Stimulated activated CD4-positive, alpha-beta T cell treated with anti-CD3 and anti-CD28 coated beads, Interleukin-2, amount 100 ng/mL, for 4 hours (primary cell): Measurements from ENCODE around the gene EVC2.

Experiments used
- DNase-seq: peaks from one replicate; pipeline ENCODE4 v3.0.0-alpha.2; 2020; ENCODE audit warnings: low read depth

The EVC2 gene

DNA sequence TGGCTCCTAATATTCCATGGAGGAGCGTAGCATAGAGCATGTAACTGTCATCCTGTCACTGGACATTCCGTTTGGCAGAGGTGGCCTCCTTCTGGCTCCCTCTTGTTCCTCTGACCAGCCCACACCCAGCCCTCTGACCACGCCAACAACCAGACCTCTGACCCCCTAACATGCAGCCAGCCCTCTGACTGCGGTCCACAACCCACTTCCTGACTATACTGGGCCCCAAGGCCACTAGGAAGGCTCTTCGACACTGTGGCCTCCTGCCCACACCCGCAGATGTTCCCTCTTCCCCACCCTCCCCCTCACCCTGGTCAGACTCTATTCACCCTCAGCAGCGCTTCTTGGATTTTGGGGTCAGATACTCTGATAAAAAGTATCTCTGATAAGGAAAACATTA, 141.4 kb downstream of the EVC2 start:
- no peak for DNase-seq

DNA sequence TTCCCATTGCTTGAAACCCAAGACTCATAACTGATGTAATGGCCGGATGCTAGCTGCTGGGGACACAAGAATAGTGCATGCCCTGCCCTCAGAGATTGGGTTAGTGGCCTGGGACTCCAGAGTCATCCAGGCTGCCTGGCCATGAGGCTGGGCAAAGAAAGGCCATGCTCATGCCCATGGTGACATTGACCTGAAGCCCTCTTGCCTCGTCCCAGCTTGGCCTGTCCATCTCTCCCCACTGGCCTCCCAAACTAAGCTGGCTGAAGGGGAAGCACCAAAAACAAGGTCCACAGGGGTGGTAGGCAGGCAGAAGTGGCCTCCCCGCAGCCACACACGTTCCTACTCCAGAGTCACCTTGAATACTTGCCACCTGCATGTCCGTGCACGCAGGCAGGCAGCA, 141.8 kb downstream of the EVC2 start:
- DNase-seq, result no peak

DNA sequence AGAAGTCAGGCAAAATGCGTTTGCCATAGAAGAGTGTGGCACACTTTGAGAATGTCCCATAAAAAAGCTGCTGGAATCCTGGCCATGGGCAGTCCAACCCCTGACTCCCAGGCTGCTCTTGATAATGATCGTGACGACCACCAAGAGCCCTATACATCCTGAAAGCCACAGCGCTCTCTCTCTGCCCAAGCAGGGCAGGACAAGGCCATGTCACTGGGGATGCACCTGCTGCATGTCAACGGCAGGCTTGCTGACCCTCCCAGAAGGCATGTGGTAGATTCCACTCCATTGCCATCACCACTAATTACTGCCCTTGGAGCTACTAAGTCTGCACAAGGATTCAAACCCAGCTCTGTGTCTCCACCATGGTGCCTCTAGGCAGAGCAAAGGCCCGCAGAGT, 144.5 kb downstream of the EVC2 start:
- DNase-seq, result no peak

DNA sequence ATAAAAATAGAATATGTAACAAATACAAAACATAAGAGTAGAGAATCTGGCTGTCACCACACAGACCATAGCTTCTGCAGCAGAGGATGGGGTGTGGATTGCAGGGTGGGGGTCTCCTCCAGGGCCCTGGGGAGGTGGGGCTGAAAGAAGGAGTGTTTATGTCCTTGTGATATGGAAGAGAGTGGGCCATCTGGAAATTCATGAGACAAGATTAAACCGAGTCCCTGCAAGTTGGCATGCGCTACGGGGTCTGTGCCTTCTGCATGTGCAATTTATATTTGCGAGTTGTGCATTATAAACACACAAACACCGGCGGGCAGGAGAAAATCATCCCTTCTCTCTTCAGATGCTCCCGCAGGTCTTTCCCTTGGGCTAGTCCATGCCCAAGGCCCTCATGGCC, 145.9 kb downstream of the EVC2 start:
- DNase-seq, result no peak

DNA sequence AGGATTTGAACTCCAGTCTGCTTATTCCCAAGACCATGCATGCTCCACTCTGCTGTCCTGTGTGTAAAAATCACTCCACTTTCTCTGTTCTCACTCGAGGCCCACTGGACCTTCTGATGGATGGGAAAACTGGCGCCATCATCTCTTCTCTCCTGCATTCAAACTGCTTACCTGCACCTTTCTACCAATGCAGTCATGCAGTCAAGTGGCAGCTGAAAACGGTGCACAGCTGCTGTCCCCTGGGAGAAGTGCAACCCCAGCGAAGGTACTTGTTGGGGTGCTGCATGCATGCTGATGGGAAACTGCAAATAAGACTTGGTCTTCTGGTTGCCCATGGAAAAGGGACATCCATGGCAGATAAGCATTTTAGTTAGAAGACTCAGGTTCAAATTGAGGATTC, 147.1 kb downstream of the EVC2 start:
- DNase-seq, result no peak

DNA sequence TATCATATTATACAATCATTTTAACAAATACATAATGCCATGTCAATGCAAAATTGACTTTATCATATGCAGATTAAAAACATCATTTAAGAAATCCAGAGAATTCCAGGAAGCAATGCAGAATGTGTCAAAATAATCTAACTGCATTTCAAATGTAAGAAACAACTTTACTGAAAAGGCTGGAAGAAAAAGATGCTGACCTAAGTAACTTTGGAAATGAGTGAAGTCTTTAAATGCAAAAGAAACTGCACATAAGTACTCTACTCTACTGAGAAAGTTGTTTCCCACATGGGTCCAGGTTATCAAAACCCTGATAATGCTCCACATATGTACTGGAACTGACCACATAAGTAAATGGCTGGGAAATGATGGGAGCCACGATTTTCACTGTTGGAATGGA, 149.9 kb downstream of the EVC2 start:
- DNase-seq, result no peak

DNA sequence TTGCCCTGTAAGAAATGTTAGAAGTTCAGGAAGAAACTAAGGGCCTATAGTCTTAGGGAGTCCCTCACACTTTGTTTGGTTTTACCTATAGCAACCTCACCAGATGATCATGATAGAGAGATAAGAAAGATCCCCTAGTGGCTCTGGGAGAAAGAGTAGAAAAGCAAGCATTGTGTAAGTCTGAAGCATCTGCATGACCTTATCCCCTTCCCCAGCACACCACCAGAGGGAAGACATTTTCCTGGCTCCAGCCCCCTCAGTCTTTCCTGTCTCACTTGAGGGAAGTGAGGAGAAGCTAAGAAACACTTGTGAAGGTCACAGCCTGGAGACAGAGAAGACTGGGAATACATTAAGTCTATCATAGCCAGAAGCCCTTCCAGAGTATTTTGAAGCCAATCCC, 154.0 kb downstream of the EVC2 start:
- DNase-seq, result no peak

DNA sequence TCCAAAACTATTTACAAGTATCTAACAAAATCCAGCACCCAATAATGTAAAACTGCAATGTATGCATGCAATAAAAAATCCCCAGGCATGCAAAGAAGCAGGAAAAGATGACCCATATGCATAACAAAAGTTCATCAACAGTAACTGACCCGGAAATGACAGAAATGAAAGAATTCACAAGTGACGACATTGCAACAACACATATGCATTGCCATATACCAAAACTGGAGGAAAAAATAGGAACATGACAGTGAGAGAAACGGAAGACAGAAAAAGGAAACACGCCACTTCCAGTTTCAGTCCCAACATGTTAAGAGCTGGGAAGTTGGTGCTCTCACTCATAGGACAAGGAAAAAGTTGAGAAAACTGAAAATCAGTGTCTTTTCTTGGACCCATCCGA, 154.6 kb downstream of the EVC2 start:
- no peak for DNase-seq

DNA sequence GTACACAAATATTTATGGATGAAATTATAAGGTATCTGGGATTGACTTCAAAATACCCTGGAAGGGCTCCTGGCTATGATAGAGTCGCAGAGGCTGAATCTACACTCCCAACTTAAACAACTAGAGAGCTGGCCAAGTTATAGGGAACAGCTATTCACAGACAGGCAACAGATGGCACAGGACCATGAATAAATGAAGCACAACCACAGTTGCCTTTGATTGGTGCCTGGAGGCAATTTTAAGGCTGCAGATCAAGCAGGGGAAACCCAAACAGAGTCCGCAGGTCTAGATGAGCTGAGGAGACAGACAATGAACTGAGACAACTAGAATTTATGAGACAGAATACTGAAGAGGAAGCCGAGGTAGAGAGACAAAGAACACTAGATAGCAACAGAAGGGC, 155.9 kb downstream of the EVC2 start:
- no peak for DNase-seq

DNA sequence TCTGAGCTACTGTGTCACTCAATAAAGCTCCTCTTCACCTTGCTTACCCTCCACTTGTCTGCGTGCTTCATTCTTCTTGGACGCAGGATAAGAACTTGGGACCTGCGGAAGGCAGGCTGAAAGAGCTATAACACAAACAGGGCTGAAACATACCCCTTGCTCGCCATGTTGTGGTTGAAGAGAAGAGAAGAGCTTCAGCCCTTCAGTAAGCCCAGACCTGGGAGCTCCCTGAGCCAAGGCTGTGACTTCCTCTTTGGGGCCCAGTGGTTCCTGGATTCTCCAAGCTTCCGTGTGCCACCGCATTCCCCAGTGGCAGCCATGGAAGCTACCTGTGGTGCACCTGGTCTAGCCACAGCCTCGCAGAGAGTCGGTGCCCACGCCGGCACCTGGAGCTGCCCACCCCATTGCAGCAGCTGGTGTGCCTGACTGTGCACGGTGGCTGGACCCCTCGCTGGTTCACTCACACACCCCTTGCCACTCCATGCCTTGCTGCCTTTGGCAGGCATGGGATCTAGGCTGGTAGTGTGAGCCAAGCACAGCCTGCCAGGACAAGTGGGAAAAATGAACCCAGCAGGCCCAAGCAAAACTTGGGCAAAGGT, 160.6 kb downstream of the EVC2 start:
- no peak for DNase-seq

DNA sequence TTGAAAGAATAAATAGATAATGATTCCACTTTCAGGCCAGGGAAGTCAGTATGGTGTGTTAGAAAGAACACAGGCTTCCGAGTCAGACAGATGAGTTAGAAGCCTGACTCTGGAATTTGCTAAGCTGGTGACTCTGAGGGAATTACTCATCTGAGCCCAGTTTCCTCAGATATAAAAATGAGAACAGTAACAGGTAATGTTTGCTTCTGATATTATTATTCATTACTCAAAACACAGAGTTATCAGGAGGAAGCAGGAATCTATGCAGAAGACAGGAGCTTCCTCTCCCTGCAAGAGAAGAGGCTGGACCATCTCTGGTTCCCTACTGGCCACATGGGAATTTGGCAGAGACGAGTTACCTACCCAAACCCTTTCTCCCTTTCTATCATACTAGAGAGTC, 163.1 kb downstream of the EVC2 start:
- DNase-seq, result no peak

DNA sequence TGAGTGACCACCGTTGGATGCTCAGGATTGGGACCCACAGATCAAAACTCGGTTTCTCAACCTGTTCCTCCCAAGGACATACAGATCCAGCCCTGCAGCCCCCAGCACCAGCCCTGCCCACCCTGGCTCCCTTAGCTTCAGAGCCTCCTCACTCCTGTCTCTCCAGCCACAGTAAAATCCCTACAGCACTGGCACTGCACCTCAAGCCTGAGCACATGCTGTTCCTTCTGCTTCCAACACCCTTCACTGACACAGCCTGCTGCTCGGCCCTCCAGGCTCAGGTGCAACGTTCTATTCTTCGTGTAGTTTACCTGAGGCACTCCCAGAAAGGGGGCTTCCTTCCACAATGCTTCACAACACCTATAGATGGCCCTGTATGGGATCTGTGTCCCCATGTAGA, 163.6 kb downstream of the EVC2 start:
- no peak for DNase-seq

DNA sequence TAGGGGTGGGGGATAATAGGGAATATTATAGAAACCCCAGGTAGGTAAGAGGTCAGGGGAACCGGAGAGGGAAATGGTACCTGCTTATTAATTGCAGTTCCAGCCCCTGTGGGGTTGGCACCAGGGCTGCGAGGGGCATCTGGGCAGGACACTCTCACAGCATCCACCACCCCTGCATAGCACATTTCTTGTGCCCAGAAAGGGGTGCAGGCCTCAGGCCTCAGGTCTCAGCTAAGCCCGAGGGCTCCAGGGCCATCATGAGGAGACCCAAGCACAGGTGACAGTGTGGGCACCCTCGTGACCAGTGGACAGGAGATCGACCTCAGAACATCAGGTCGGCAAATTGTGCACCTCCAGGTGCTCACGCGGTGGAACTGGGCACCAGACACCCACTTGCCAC, 164.7 kb downstream of the EVC2 start:
- no peak for DNase-seq

DNA sequence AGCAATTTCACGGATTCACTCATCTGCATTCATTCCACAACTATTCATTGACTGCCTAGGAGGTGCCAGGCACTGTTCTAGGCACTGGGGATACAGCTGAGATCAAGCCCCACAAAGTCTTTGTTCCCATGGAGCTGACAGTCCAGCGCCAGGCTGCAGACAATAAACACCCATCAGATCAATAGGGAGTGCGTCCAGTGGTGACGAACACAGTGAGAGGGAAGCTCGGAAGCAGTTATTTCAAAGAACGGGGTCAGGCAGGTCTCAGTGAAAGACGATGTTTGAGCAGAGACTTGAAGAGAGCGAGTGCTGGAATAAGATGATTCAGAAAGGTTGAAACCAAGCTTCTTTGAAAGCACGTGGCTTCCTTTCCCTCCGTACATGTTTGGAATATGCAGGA, 167.2 kb downstream of the EVC2 start:
- no peak for DNase-seq

DNA sequence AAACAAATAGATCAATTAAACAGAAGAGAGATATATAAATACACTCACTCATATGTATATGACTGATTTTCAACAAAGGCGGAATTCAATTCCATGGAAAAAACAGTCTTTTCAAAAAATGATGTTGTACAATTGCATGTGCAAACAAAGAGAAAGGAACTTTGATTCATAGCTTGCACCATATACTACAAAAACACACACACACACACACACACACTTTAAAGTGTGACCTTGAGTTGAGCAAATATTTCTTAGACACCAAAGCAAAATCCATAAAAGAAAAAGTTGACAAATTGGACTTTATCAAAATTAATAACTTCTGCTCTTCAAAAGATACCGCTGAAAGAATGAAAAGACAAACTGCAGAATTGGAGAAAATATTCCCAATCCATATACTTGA, 168.8 kb downstream of the EVC2 start:
- DNase-seq, result no peak

DNA sequence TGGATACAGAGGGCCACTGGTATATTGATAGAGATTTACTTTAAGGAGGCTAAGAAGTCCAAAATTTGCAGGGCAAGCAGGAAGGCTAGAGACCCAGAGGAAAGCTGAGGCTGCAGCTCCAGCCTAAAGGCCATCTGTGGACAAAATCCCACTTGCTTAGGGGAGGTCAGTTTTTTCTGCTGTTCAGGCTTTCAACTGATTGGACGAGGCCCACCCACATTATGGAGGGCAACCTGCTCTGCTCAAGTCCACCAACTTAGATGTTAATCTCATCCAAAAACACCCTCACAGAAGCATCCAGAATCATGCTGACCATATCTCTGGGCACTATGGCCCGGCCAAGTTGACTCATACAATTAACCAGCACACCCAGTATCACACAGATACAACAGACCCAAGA, 176.3 kb downstream of the EVC2 start:
- DNase-seq, result no peak

DNA sequence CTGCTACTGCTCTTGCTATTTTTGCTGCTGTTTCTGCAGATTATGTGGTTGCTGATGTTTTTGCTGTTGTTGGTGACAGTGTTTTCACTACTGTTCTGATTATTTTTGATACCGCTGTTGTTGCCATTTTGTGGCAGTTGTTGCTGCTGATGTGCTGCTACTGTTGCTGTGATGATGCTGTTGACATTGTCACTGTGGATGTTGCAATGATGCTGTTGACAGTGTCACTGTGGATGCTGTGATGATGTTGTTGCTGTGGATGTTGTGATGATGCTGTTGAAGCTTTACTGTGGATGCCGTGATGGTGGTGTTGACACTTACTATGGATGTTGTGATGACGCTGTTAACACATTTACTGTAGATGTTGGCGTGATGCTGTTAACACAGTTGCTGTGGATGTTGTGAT, 180.3 kb downstream of the EVC2 start:
- DNase-seq, result no peak

DNA sequence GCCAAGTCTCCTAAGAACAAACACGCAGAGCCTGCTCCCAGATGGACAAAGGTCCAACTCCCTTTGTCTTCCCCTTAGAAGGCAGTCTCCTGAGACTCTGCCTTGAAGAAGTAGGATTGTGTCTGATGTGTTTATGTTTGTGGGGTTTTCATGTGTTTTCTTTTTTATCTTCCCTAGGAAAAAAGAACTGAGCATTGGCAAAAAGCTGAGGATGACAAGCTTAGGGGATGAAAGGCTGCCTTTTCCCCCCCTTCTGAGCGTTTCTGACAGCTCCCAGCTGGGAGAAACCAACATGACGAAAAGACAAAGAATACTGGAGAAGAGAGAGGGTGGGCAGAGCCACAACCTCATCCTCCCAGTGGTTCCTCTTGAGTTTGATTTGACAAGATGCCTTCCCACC, 181.1 kb downstream of the EVC2 start:
- DNase-seq, result no peak

DNA sequence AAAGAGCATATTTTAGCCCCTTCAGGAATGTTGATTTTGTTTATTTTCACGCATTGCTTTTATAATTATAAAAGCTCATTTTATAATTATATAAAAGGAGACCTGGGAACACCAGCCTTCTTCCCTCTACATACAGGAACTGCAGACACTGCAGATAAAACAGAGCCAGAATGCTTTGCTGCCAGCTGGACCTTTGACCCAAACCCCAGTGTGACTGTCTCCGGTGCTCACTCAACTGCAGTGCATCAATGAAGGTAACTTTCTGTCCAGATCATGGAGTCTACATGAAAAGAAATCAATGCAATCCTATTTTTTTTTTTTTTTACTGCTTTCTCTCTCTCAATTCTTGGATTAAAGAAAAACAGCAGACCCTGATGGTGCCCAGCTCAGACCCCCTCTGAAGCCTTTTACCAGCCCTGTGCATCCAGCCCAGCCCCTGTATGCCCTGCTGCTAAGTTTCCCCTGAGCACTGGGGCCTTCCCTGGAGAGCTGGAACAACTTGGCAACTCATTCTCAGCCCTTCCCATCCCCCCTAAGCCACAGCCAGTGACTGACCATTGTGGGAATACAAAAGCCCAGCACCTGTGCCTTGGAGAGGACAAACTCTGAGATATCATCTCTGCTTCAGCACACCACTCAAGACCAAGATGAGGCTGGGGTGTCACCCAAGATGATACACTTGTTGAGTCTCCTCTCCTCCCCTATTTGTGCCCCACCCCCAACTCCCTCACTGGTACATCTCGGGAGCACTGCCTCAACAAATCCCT, 182.1 kb downstream of the EVC2 start:
- no peak for DNase-seq

DNA sequence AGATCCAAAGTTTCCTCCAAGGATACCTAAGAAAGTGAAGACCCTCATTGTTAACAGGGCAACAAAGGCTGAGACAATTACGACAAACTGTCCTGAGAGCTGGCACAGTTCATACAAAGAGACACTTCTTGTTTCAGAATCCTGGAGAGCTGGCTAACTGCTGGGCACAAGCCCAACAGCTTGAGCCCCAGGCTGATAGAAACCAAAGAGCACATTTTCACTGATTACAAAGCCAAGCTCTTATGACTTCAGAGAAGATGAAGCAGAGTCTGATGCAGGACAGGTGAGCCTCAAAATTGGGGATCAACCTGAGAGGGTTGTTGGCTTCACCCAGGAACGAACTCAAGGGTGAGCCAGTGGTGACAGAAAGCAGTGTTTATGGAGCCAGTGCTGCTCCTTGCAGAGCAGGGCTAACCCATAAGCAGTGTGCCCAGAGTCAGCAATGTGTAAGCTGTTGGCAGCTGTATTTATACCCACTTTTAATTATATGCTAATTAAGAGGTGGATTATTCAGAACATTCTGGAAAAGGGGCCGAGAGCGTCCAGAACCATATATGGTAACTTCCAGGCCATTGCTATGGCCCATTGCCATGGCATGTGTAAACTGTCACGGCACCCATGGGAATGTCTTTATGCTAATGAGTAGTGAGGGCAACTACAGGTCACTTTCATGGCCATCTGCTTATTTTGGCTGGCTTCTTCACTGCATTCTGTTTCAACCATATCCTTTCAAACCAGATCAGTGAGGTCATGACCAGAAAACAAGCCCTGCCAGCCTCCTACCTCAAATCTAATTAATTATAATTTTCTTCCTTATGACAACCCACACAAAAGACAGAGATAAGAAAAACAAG, 183.7 kb downstream of the EVC2 start:
- DNase-seq, result no peak

DNA sequence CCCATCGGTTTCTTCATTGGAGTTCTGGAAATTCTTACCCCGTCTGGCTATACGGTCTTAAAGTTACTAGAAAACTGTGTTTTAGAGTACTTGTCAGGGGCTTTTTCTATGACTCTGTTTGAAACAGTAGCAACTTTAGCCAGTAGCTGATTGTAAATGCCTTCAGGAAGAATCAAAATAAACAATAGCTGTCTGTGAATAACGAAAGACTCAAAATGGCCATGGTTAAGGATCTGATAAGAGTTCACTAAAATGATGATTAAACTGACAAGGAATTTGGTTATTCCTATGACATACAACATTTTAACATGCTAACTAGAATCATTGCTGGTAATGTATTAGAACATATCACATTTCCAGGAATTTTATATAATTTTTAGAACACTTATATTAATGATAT, 191.0 kb downstream of the EVC2 start:
- no peak for DNase-seq

DNA sequence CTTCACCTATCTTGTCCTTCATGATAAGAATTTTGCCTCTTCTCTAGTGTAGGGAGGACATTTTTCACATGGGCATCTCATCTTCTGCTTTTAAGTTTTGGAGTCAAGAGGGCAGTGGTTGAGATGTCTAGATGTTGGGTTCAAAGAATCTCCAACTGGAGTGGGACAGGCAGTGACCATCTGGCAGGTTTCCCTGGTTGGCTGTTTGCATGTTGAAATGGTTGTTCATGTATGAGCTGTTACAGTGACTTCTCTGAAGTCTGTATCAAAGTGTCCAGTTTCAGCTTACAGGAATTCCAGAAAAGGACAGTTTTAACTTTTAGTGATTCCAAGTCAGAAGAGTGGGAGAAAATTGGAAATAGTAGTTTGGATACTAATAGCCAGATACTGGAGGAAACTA, 192.7 kb downstream of the EVC2 start:
- DNase-seq, result no peak
